Neural crest cell (in vitro differentiated cells): ENCODE results near the gene MYOM1. TPM values are rescaled to one million over a fixed set of nuclear protein-coding genes. Genes with fewer than 3 reads are reported as not detected.

Source experiments
- DNase-seq: peaks from one replicate; pipeline ENCODE4 v3.0.0; 2021; ENCODE audit warnings: low read depth, mixed read lengths, low spot score
- H3K27ac Mint-ChIP-seq: one replicate; pipeline ENCODE4 v1.8.0; 2021; ENCODE audit warnings: mild to moderate bottlenecking, mixed read lengths; ENCODE audit not compliant: unreplicated experiment
- H3K27me3 Mint-ChIP-seq: 2 replicates; pipeline ENCODE4 v1.8.0; 2021; ENCODE audit warnings: low read depth, mild to moderate bottlenecking, mixed read lengths
- H3K36me3 Mint-ChIP-seq: 2 replicates; pipeline ENCODE4 v1.8.0; 2021; ENCODE audit warnings: low read depth, mild to moderate bottlenecking, mixed read lengths
- H3K4me1 Mint-ChIP-seq: 2 replicates; pipeline ENCODE4 v1.8.0; 2021; ENCODE audit warnings: mixed read lengths
- H3K4me3 Mint-ChIP-seq: one replicate; pipeline ENCODE4 v1.8.0; 2021; ENCODE audit warnings: mild to moderate bottlenecking, mixed read lengths
- H3K9me3 Mint-ChIP-seq: 2 replicates; pipeline ENCODE4 v1.8.0; 2021; ENCODE audit warnings: mixed read lengths
- CTCF ChIP-seq: fragments of 200-600 bp; sonication (generic); conservative IDR thresholded peaks from 2 replicates; pipeline ENCODE4 v1.5.0; 2021; ENCODE audit warnings: antibody characterized with exemption, mild to moderate bottlenecking
- total RNA-seq: library from RNA; stranded (reverse); gene quantifications from 2 replicates; pipeline ENCODE4 v1.2.1, GENCODE V29; 2021

The MYOM1 gene
- total RNA-seq, 1 donor from 2014 or later = 0.89 TPM

DNA sequence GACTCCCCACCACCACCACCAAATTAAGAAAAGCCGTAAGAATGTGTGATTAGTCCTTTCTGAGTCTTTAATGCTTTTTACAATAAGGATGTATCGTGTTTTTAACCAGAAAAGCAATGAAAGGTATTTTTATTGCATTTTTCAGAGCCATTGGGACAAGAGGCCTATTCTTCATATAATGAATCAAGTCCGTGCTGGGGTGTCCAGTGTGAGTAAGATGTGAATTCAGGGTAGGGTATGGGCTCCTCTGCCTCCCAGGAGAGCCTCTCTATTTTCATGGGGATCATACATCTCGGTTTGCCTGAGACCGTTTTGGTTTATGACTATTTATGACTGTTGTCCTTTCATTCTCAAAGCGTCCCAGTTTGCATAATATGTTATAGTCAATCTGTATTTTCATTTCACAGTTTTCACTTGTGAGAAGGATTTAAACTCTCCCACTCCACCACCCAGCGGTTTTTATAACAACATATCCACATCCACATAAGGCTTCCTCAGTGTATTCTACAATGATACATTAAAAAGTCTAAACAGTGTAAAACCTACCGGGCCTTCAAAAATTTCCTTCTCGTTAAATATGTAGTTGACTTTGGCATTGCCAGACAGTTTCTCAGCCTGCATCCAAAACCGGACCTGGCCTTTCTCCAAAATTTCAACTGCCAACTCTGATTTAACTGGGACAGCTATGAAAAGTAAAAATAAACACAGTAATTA, 126.0 kb downstream of the MYOM1 start:
- no peak for DNase-seq
- H3K4me1 Mint-ChIP-seq = no peaks in the 10 kb centered on the region
- H3K4me3 Mint-ChIP-seq = no peak overlapping the region
- H3K36me3 Mint-ChIP-seq = no peaks in the 10 kb centered on the region
- no peak for TF ChIP-seq CTCF
- no peaks in the 10 kb centered on the region for H3K27me3 Mint-ChIP-seq
- H3K27ac Mint-ChIP-seq = peak overlapping the region; percentile 46
- no peaks in the 10 kb centered on the region for H3K9me3 Mint-ChIP-seq

GRCh38 chr18:3092727-3093126, 127.0 kb downstream of the MYOM1 start:
- Mint-ChIP-seq H3K4me3 (no peak overlapping the region), H3K4me1 (no peaks in the 10 kb centered on the region), H3K27ac (no peak overlapping the region), H3K36me3 (no peaks in the 10 kb centered on the region), H3K9me3 (no peaks in the 10 kb centered on the region), H3K27me3 (no peaks in the 10 kb centered on the region)
- no peak for DNase-seq
- TF ChIP-seq CTCF = no peak

DNA sequence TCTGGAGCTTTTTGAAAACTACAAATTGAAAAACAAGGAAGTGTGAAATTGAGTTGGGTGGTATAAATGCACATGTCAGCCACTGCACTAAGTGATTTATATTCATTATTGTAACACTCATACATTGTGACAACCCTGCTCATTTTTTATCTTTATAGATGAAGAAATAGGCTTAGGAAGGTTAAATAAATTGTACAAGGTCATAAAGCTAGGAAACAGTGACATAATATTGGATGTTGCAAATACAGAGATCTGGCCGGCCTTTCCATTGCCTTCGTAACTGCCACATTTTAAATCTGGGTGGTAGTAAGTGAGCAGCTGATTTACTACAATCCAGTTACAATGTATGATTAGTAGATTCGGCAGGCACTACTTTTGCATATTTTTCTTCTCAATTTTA, 130.2 kb downstream of the MYOM1 start:
- DNase-seq = no peak
- Mint-ChIP-seq H3K27me3 (no peaks in the 10 kb centered on the region), H3K4me1 (peaks cover 6% of the 10 kb centered on the region), H3K36me3 (no peaks in the 10 kb centered on the region), H3K27ac (no peak overlapping the region), H3K9me3 (no peaks in the 10 kb centered on the region), H3K4me3 (no peak overlapping the region)
- no peak for TF ChIP-seq CTCF

DNA sequence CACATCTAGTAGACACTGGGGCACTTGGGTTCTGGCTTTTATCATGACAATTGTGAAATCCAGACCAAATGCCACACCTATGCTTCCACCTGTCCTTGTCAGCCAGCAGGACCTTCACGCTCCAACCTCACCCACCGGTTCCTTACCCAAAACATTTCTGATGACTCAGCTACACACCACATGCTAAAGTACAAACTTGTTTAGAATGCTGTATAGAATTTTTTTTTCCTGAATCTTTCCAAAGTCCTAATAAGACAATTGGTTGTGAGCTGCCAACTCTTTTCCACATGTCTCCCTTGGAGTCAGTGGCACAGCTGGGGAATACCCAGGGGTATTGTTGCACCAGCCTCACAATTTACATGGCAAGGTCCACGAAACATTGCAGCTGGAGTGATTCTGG, 131.3 kb downstream of the MYOM1 start:
- Mint-ChIP-seq H3K27ac (no peak overlapping the region), H3K27me3 (no peaks in the 10 kb centered on the region), H3K4me1 (peaks cover 6% of the 10 kb centered on the region), H3K4me3 (no peak overlapping the region), H3K9me3 (no peaks in the 10 kb centered on the region), H3K36me3 (no peaks in the 10 kb centered on the region)
- TF ChIP-seq CTCF = no peak
- DNase-seq = no peak

GRCh38 chr18:3086871-3087270, 132.9 kb downstream of the MYOM1 start:
- DNase-seq = no peak
- Mint-ChIP-seq H3K27ac (no peak overlapping the region), H3K36me3 (no peaks in the 10 kb centered on the region), H3K4me1 (peaks cover 6% of the 10 kb centered on the region), H3K27me3 (no peaks in the 10 kb centered on the region), H3K4me3 (no peak overlapping the region), H3K9me3 (no peaks in the 10 kb centered on the region)
- TF ChIP-seq CTCF = no peak
